HTR-8/SVneo (cell line): Measurements from ENCODE around the gene WDR75.
"Not testable (repeated sequence)": the region's sequence is repeated elsewhere in the genome, so short reads cannot be mapped to it uniquely, and the experiment has no call there.

Source experiments
- DNase-seq: peaks from one replicate; pipeline ENCODE4 v3.0.0; 2011; ENCODE audit warnings: low spot score, mixed read lengths; ENCODE audit not compliant: insufficient read length
- FAIRE-seq: peaks from 2 replicates; lab custom pipeline; 2011; peaks lifted over from hg19 to GRCh38; lab: Jason Lieb, UNC

The WDR75 gene

GRCh38 chr2:189440947-189441708, at the start of gene WDR75:
WDR75 (plus strand) TSS chr2:189441474; CDS start chr2:189441493, 19 bp downstream.
- DNase-seq (peak; percentile 92), FAIRE-seq (peak; percentile 96)

- peak; percentile 59 for FAIRE-seq
These were observed 47.7 kb upstream of the WDR75 start for GRCh38 chr2:189393440-189394111.

GRCh38 chr2:189394525-189394924, 46.7 kb upstream of the WDR75 start:
- FAIRE-seq, result no peak
- no peak for DNase-seq

More at GRCh38 chr2:189393440-189394111, 47.7 kb upstream of the WDR75 start:
- no peak for DNase-seq

- FAIRE-seq (no peak), DNase-seq (no peak)
These were observed 38.3 kb upstream of the WDR75 start for GRCh38 chr2:189402932-189403331.

- DNase-seq, result no peak
- no peak for FAIRE-seq
These were observed 34.6 kb upstream of the WDR75 start for GRCh38 chr2:189406586-189407233.

GRCh38 chr2:189407281-189408209, 33.7 kb upstream of the WDR75 start:
- FAIRE-seq (no peak), DNase-seq (peak; percentile 33)

GRCh38 chr2:189408294-189408693, 33.0 kb upstream of the WDR75 start:
- FAIRE-seq (peak; percentile 13), DNase-seq (no peak)

- no peak for DNase-seq
- no peak for FAIRE-seq
These were observed 32.1 kb upstream of the WDR75 start for GRCh38 chr2:189409131-189409530.

GRCh38 chr2:189409647-189410046, 31.6 kb upstream of the WDR75 start:
- FAIRE-seq, result no peak
- no peak for DNase-seq

- DNase-seq (no peak), FAIRE-seq (peak; percentile 87)
These were observed 29.4 kb upstream of the WDR75 start for GRCh38 chr2:189411860-189412259.

GRCh38 chr2:189412330-189412953, 28.8 kb upstream of the WDR75 start:
- DNase-seq (peak; percentile 27), FAIRE-seq (no peak)

GRCh38 chr2:189413249-189413648, 28.0 kb upstream of the WDR75 start:
- DNase-seq (no peak), FAIRE-seq (no peak)

GRCh38 chr2:189421644-189422043, 19.6 kb upstream of the WDR75 start:
- no peak for DNase-seq
- FAIRE-seq, result peak; percentile 55

- FAIRE-seq, result no peak
- DNase-seq, result no peak
These were observed 16.3 kb upstream of the WDR75 start for GRCh38 chr2:189424961-189425360.

- FAIRE-seq (no peak), DNase-seq (no peak)
These were observed 15.6 kb upstream of the WDR75 start for GRCh38 chr2:189425676-189426075.

GRCh38 chr2:189426886-189427285, 14.4 kb upstream of the WDR75 start:
- FAIRE-seq (no peak), DNase-seq (no peak)

GRCh38 chr2:189427872-189428271, 13.4 kb upstream of the WDR75 start:
- FAIRE-seq, result no peak
- DNase-seq, result no peak

- not testable (repeated sequence) for DNase-seq, FAIRE-seq
These were observed 10.8 kb upstream of the WDR75 start for GRCh38 chr2:189430448-189430847.

GRCh38 chr2:189435803-189436202, 5.5 kb upstream of the WDR75 start:
- FAIRE-seq, result not testable (repeated sequence)

More at GRCh38 chr2:189435803-189436202, 5.5 kb upstream of the WDR75 start:
- DNase-seq, result not testable (repeated sequence)
